GM18517 (cell line): ENCODE data around the gene PMVK.
A peak's percentile ranks its signal among the peaks of the same experiment; 100 is the strongest.

Experiments
- ATAC-seq: cut with Tn5 transposase; IDR thresholded peaks from one replicate; pipeline ENCODE4 v1.9.1; 2021; ENCODE audit warnings: mild to moderate bottlenecking, moderate library complexity; ENCODE audit not compliant: unreplicated experiment

Gene PMVK

DNA sequence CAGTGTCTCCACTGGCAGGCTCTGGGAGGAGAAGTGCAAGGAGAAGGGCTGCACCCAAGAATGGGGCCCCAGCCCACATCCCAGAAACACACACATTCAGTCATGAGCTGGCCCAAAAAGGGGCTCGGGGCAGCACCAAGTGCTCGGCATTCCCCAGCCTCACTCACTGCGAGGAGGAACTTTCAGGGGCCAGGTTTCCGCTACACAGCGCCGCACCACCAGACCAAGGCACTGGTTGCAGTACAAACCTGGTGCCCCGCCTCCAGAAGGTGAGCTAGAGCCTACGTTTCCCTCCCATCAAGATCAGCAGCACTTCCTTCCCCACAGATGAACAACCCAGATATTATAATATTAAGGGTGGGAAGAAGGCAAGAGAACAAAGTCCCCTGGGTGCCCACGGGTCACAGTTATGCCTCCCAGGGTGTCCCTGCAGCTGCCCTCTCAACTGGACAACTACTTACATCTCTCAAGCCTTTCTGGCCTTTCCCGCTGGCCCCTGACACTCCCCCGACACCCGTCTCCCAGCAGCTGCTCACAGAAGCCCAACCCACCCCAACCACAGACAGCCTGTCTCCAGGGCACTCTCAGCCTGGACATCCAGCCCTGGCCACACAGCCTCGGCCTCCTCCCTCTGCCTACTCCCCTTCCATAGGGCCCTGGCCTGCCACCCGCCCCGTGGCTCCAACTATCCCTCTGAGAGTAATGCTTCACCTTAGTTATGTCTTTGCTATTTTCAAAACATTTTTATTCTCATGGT is 15.6 kb upstream of the PMVK start:
- ATAC-seq: no peak

DNA sequence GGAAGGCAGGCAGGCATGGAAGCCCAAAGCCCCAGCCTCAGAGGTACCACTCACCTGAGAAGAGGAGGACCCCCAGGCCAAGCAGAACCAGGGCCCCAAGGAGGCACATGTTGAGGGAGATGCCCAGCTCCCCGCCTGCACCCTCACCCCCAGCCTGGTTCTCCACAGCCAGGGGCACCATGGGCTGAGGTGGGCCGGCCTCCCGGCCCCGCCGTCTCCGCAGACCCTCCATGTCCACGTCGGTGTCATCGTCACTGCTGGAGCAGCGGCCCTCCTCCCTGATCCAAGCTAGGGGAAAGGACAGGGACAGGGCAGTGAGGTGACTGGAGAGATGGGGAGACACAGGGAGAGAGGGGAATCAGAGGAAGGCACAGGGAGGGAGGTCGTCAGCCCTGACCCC is 11.6 kb upstream of the PMVK start:
- ATAC-seq: no peak

DNA sequence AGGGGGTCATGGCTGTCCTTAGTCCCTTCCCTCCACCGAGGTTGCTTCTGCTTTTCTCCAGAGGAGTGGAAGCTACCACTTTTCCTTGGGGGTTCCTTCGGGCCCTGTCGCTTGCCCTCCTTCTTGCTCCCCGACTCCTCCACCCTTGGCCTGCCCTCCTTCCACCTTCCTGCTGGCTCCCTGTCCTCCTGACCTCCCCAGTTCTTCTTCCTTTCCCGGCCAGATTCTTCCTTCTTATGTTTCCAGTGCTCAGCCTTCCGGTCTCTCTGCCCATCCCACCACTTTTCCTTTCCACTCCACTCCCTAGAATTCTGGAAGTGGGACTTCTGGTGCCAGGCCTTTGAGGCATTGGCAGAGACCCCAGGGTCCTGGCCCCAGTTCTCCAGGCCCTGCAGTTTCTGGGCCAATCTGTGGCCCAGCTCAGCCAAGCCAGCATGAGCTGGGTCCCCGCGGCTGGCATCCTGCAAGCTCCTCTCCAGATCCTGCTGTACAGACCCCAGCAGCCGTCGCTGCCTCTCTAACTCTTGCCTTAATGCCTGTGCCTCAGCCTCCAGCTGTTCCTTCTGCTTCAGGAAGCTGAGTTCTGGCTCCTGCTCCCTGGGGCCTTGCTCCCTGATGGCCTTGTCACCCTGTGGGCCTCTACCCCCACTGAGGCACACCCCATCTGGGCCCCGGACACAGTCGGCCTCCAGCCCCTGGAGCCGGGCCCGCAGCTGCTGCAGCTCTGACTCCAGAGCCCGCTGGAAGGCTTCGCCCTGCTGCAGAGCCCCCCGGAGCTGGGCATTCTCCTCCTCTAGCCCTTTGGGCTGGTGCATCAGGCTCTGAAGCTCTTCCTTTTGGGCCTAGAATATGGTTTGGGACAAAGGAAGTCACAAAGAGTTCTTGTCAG is 9.7 kb upstream of the PMVK start:
- ATAC-seq: no peak

- ATAC-seq: no peak
Observed at GRCh38 chr1:154945160-154945961, 8.8 kb upstream of the PMVK start.

DNA sequence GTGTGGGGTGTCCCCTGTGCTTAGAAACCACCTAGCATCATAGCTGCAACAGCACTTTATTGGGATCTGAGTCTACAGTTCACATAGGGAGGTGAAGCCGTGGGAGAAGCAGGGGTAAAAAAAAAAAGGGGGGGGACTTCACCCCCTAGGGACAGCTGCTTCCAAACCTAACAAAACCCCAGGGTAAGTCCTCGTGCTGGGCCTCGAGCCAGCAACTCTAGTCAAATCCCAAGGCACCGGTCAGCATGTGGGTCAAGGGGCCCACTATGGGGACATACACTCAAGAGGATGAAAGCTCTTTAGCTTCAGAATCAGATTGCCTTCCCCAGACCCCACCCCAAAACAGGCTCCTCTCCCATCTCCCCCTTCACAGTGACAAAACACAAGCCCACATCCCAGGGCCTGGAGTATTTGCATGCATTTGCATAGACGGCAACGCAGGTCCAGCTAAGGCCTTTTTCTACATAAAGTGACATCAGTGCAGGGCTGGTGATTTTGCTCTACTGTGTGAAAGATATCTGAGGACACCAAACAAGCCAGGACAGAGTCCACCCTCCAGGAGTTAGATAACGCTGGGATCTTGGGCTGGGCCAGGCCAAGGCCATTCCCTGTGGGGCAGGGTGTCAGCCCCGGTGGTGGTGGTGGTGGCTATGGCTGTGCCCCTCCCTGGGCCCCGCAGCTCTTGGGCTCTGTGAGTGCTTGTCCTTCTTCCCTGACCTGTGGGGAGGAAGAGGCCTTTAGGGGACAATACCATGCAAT is 8.1 kb upstream of the PMVK start:
- no peak for ATAC-seq

- ATAC-seq: no peak
Observed at GRCh38 chr1:154943649-154944400, 7.3 kb upstream of the PMVK start.

GRCh38 chr1:154941333-154942013 is 5.0 kb upstream of the PMVK start:
- no peak for ATAC-seq

DNA sequence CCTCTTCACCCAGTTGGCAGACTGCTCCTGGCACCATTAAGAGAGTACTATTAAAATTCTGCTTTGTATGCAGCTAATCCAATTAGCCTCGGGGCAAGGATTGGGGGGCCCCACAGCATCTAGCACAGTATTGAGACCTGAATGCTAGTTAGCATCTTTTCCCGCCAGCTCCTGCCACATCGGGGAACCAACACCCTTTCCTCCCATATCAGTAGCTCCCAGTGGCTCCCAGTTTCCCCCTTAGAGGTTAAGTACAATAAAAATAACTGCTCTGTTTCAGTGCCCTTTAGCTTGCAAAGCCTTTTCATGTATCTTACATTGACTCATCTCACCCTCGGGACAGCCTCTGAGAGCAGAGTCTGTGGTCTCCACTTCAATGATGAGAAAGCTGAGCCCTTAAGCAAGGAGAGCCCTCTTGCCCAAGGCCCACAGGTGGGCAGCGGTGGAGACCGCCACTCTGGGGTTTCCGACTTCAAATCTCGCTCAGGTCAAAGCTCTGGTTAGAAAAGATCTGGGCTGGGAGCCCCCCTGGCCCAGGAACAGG is 4.2 kb upstream of the PMVK start:
- ATAC-seq: no peak

DNA sequence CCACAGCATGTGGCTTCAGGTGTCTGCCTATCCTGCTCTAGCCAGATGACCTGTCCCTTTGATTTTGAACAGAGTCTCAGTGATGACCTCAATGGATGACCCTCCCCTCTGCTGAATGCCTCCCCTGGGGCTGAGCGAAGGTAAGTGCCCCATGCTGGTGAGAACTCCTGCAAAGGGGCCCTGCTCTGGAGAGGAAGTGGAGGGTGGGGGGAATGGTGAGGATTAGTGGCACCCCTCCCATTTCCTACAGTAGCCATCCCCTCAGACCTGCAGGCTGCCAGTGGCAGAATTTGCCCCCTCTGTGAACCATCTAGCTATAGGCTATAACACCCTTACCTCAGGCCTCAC is 3.7 kb upstream of the PMVK start:
- no peak for ATAC-seq

DNA sequence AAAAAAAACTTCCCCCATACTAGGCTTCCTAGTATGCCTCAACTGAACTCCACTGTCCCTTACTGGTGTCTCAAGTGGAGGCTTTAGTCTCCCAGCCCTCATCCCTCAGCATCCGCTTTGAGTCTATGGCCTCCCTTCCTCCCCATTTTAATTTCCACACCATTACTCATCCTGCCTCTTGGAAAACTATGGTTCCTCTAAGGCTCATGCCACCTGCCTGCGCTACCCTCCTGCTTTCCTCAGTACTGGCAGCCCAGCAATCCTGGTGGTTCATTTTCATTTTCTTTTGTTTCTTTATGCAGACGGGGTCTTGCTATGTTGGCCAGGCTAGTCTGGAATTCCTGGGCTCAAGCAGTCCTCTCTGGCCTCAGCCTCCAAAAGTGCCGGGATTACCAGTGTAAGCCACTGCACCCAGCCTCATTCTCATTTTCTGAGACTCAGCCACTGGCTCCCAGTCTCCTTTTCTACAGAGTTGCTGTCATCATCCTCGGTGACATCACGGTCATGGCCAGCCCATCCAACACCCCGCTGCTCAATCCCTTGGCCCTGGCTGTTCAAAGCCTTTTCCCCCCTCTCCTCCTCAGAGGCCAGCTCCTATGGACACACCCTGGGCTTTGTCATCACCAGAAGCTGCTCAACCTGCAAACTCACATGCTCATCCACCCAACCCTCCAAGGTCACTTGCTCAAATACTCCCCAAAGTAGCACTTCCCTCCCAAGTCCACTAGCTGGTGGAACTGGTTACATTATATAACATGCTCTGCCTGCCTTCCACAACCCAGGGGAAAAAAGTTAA is 2.3 kb upstream of the PMVK start:
- ATAC-seq: no peak

GRCh38 chr1:154937988-154938386 is 1.5 kb upstream of the PMVK start:
- ATAC-seq: no peak

- peak; percentile 39 for ATAC-seq
Observed at GRCh38 chr1:154937085-154937987, 817 bp upstream of the PMVK start.

GRCh38 chr1:154935749-154936554 is 567 bp downstream of the PMVK start:
- ATAC-seq: no peak

GRCh38 chr1:154934358-154934948 is 2.1 kb downstream of the PMVK start:
- no peak for ATAC-seq

- ATAC-seq: no peak
Observed at GRCh38 chr1:154931940-154932487, 4.5 kb downstream of the PMVK start.

GRCh38 chr1:154926201-154926600 is 10.3 kb downstream of the PMVK start:
- no peak for ATAC-seq
